ENCODE data around the gene ACER1. TPM values are rescaled to one million over a fixed set of nuclear protein-coding genes. Genes with fewer than 3 reads are reported as not detected.

The ACER1 gene
- polyA plus RNA-seq, 1 donor (not counting 4 experiments of a cell fraction or from before 2014, with no cell fraction given) = 0.38 TPM

DNA sequence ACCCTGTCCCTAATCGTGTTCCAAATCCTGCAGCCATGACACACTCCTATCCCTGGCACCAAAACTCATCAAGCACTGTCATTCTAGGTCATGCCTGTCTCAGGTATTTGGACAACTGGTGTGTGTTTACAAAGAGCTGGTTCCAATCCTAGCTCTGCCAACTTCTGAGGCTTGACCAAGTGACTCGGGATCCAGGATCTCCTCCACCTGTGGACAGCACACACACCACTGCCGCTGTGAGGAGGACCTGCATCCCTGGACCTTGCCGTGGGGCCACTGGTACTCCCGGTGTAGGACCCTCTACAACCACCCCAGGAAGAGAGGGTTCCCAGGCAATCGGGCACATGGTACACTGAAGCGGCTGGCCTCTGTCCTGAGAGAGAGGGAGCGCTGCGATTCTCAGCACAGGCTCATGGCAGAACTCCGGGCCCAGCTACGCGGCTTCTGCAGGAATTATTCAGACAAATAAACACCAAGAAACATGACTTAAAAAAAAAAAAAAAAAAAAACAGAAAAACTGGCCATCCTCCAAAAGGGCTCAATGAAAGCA lies 74.0 kb downstream of the ACER1 start:
- Histone ChIP-seq H3K4me3 (ENCODE audit: control insufficient read depth in 2 of 3, extremely low read depth in 1 of 3, insufficient read depth in 2 of 3, low read depth in 1 of 3, low read length in 3 of 3) (no peak overlapping the region), H3K4me1 (ENCODE audit: control insufficient read depth, extremely low read depth, insufficient read depth, low read length) (no peaks in the 10 kb centered on the region)

DNA sequence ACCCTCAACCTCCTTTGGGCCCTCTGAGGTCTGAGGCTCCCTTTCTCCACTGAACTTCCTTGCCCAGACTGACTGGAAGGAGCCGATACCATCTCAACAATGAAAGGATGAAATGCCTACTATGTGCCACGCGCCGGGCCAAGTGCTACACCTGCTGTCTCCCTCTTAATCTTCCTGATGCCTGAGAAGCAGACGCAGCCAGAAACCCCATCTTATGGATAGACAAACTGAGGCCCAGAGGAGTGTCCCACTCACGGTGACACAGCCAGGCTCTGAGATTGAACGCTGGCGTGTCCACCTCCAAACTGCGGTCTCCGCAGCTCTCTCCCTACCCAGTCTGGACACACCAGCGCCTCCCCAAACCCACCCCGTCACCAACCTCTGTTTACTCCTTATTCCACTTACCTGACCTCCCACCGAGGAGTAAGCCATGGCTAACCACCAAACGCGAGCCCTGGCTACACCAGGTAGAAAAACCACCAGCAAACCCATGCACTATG lies 74.5 kb downstream of the ACER1 start:
- Histone ChIP-seq H3K4me1 (ENCODE audit: control insufficient read depth, extremely low read depth, insufficient read depth, low read length) (no peaks in the 10 kb centered on the region), H3K9ac (ENCODE audit: control insufficient read depth, extremely low read depth, insufficient read depth, low read length) (no peak overlapping the region), H3K4me2 (ENCODE audit: control insufficient read depth, extremely low read depth, insufficient read depth, low read depth, low read length) (no peak overlapping the region), H3K9me3 (ENCODE audit: control insufficient read depth, low read depth, low read length) (no peaks in the 10 kb centered on the region), H3K27ac (ENCODE audit: control insufficient read depth, insufficient read depth, low read length) (no peak overlapping the region), H3K36me3 (ENCODE audit: control insufficient read depth in 2 of 2, extremely low read depth in 1 of 2, insufficient read depth in 2 of 2, low read length in 2 of 2) (peaks cover 24 to 25% of the 10 kb centered on the region in 2 experiments), H4K20me1 (ENCODE audit: control insufficient read depth, extremely low read depth, insufficient read depth, low read length) (no peaks in the 10 kb centered on the region), H3K27me3 (ENCODE audit: control insufficient read depth, extremely low read depth, insufficient read depth, low read length) (no peaks in the 10 kb centered on the region), H3K9me1 (ENCODE audit: control insufficient read depth, extremely low read depth, insufficient read depth, low read length) (no peaks in the 10 kb centered on the region), H2AFZ (ENCODE audit: control insufficient read depth, low read length) (no peak overlapping the region), H3K4me3 (ENCODE audit: control insufficient read depth in 2 of 3, extremely low read depth in 1 of 3, insufficient read depth in 2 of 3, low read depth in 1 of 3, low read length in 3 of 3) (no peak overlapping the region), H3K79me2 (ENCODE audit: control insufficient read depth, insufficient read depth, low read length) (peaks cover 53% of the 10 kb centered on the region)
- FAIRE-seq = no peak
- dilution Hi-C loops (cut with MboI; ENCODE audit: extremely low pct_ligation_motif_present, low sequenced_read_pairs) = no loop called here
- TF ChIP-seq, protein P1, sequence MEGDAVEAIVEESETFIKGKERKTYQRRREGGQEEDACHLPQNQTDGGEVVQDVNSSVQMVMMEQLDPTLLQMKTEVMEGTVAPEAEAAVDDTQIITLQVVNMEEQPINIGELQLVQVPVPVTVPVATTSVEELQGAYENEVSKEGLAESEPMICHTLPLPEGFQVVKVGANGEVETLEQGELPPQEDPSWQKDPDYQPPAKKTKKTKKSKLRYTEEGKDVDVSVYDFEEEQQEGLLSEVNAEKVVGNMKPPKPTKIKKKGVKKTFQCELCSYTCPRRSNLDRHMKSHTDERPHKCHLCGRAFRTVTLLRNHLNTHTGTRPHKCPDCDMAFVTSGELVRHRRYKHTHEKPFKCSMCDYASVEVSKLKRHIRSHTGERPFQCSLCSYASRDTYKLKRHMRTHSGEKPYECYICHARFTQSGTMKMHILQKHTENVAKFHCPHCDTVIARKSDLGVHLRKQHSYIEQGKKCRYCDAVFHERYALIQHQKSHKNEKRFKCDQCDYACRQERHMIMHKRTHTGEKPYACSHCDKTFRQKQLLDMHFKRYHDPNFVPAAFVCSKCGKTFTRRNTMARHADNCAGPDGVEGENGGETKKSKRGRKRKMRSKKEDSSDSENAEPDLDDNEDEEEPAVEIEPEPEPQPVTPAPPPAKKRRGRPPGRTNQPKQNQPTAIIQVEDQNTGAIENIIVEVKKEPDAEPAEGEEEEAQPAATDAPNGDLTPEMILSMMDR (optimal IDR thresholded peaks at IDR 0.05 in 1 of 3, IDR thresholded peaks at IDR 0.05 in 1 of 3, conservative IDR thresholded peaks at IDR 0.05 in 1 of 3; ENCODE audit: extremely low read depth in 1 of 3, insufficient read depth in 2 of 3, low read length in 3 of 3) = no peak
- no peak for TF ChIP-seq EZH2 (IDR thresholded peaks at IDR 0.05; ENCODE audit: low read length)
- DNase-seq (ENCODE audit: low read depth, low spot score) = no peak

More for the DNA sequence above, 74.0 kb downstream of the ACER1 start:
- H3K4me2 ChIP-seq (ENCODE audit: control insufficient read depth, extremely low read depth, insufficient read depth, low read depth, low read length) = no peak overlapping the region
- H3K9me3 ChIP-seq (ENCODE audit: control insufficient read depth, low read depth, low read length) = no peaks in the 10 kb centered on the region
- H4K20me1 ChIP-seq (ENCODE audit: control insufficient read depth, extremely low read depth, insufficient read depth, low read length) = no peaks in the 10 kb centered on the region
- H3K27me3 ChIP-seq (ENCODE audit: control insufficient read depth, extremely low read depth, insufficient read depth, low read length) = no peaks in the 10 kb centered on the region
- H3K79me2 ChIP-seq (ENCODE audit: control insufficient read depth, insufficient read depth, low read length) = peaks cover 50% of the 10 kb centered on the region
- no peak overlapping the region for H2AFZ ChIP-seq (ENCODE audit: control insufficient read depth, low read length)
- no peaks in the 10 kb centered on the region for H3K9me1 ChIP-seq (ENCODE audit: control insufficient read depth, extremely low read depth, insufficient read depth, low read length)
- no peak overlapping the region for H3K27ac ChIP-seq (ENCODE audit: control insufficient read depth, insufficient read depth, low read length)
- H3K36me3 ChIP-seq (ENCODE audit: control insufficient read depth in 2 of 2, extremely low read depth in 1 of 2, insufficient read depth in 2 of 2, low read length in 2 of 2) = peaks cover 24 to 25% of the 10 kb centered on the region in 2 experiments
- DNase-seq (ENCODE audit: low read depth, low spot score) (no peak), FAIRE-seq (no peak)
- dilution Hi-C loops (cut with MboI; ENCODE audit: extremely low pct_ligation_motif_present, low sequenced_read_pairs) = no loop called here
- H3K9ac ChIP-seq (ENCODE audit: control insufficient read depth, extremely low read depth, insufficient read depth, low read length) = no peak overlapping the region
- TF ChIP-seq, protein P1 (optimal IDR thresholded peaks at IDR 0.05 in 1 of 3, IDR thresholded peaks at IDR 0.05 in 1 of 3, conservative IDR thresholded peaks at IDR 0.05 in 1 of 3; ENCODE audit: extremely low read depth in 1 of 3, insufficient read depth in 2 of 3, low read length in 3 of 3) = no peak
- TF ChIP-seq EZH2 (IDR thresholded peaks at IDR 0.05; ENCODE audit: low read length) = no peak

Other genes starting within 250 kb of the ACER1 start
- 5.8 to 7.3 TPM (median 5.9 TPM) in 3 replicates for gene RFX2, start 223.1 kb downstream of the ACER1 start, polyA plus RNA-seq
- gene ACSBG2, start 197.9 kb downstream of the ACER1 start, polyA plus RNA-seq = not detected in 3 replicates
- gene MLLT1, start 53.6 kb downstream of the ACER1 start, polyA plus RNA-seq = 8.2 to 13.8 TPM (median 8.3 TPM) in 3 replicates
- gene CLPP, start 27.9 kb upstream of the ACER1 start, polyA plus RNA-seq = 46.8 to 54.3 TPM (median 52.8 TPM) in 3 replicates
- 9.5 to 18.9 TPM (median 9.8 TPM) in 3 replicates for gene ALKBH7, start 39.2 kb upstream of the ACER1 start, polyA plus RNA-seq
- 0.33 to 0.50 TPM (median 0.36 TPM) in 3 replicates for gene PSPN, start 42.3 kb upstream of the ACER1 start, polyA plus RNA-seq
- 37.3 to 56.9 TPM (median 39.7 TPM) in 3 replicates for gene GTF2F1, start 59.6 kb upstream of the ACER1 start, polyA plus RNA-seq
- 41.8 to 98.9 TPM (median 56.6 TPM) in 3 replicates for gene KHSRP, start 91.2 kb upstream of the ACER1 start, polyA plus RNA-seq
- 0.09 TPM in 1 of 3 replicates, not detected in the others for gene SLC25A41, start 100.2 kb upstream of the ACER1 start, polyA plus RNA-seq
- gene SLC25A23, start 126.2 kb upstream of the ACER1 start, polyA plus RNA-seq = 6.4 to 7.7 TPM (median 6.9 TPM) in 3 replicates
- 5.5 to 11.9 TPM (median 6.1 TPM) in 3 replicates for gene CRB3, start 130.7 kb upstream of the ACER1 start, polyA plus RNA-seq
- gene DENND1C, start 148.2 kb upstream of the ACER1 start, polyA plus RNA-seq = 0.09 to 0.13 TPM in 2 of 3 replicates, not detected in the other
- gene TUBB4A, start 168.7 kb upstream of the ACER1 start, polyA plus RNA-seq = not detected in 3 replicates
- 11.1 to 12.8 TPM (median 12.3 TPM) in 3 replicates for gene TNFSF9, start 197.4 kb upstream of the ACER1 start, polyA plus RNA-seq

All from keratinocyte (primary cell).